Right lobe of liver (tissue), 4 donors: Measurements from ENCODE around the gene NR5A2.

ENCODE experiments used
- POLR2A ChIP-seq: fragments of 450-650 bp; IDR thresholded peaks from one replicate; pipeline ENCODE4 v1.6.1; 2017; ENCODE audit warnings: antibody characterized with exemption, mild to moderate bottlenecking
- TF ChIP-seq, protein P1 (sequence below), 4 donors: fragments of 200-600 bp in 3 of 4; fragments of 450-650 bp in 1 of 4; IDR thresholded peaks; one replicate each; pipeline versions ENCODE4 v1.5.1 to v1.8.0; 2016 to 2022; ENCODE audit warnings: antibody characterized with exemption in 4 of 4, mild to moderate bottlenecking in 2 of 4
- donor health status: DM: no; HTN: no; CAD: no.
- donor health status: DM: no; HTN: no; CAD: no.
- donor health status: DM: no; HTN: yes; CAD: no.

DNA sequence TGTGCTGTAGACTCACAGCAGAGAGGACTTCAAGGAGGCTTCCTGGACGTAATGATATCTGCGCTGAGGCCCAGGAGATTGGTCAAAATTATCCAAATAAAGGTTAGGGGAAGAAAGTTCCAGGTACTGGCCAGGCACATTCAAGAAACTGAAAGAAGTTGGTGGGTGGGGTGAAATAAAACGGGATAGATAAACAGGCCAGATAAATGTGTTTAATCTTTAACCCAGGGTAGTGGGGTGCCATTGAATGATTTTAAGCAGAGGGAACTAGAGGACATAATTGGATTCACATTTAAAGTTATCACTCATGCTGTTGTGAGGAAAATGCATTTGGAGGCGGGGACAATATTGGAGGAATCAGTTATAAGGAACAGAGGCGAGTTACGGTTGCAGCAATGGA lies 134.7 kb downstream of the NR5A2 start:
- TF ChIP-seq, protein P1, sequence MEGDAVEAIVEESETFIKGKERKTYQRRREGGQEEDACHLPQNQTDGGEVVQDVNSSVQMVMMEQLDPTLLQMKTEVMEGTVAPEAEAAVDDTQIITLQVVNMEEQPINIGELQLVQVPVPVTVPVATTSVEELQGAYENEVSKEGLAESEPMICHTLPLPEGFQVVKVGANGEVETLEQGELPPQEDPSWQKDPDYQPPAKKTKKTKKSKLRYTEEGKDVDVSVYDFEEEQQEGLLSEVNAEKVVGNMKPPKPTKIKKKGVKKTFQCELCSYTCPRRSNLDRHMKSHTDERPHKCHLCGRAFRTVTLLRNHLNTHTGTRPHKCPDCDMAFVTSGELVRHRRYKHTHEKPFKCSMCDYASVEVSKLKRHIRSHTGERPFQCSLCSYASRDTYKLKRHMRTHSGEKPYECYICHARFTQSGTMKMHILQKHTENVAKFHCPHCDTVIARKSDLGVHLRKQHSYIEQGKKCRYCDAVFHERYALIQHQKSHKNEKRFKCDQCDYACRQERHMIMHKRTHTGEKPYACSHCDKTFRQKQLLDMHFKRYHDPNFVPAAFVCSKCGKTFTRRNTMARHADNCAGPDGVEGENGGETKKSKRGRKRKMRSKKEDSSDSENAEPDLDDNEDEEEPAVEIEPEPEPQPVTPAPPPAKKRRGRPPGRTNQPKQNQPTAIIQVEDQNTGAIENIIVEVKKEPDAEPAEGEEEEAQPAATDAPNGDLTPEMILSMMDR (IDR thresholded peaks at IDR 0.05) = no peak
- no peak for TF ChIP-seq POLR2A
